GM18858 (cell line): ENCODE data around the gene XIST.
"Not testable (repeated sequence)": the region's sequence is repeated elsewhere in the genome, so short reads cannot be mapped to it uniquely, and the experiment has no call there.

Source experiments
- ATAC-seq: cut with Tn5 transposase; IDR thresholded peaks from one replicate; pipeline ENCODE4 v1.9.1; 2021; ENCODE audit not compliant: unreplicated experiment

Gene XIST

GRCh38 chrX:73852467-73852866 lies at the start of gene XIST:
TSS of gene XIST (minus strand) at chrX:73852714.
- no peak for ATAC-seq

DNA sequence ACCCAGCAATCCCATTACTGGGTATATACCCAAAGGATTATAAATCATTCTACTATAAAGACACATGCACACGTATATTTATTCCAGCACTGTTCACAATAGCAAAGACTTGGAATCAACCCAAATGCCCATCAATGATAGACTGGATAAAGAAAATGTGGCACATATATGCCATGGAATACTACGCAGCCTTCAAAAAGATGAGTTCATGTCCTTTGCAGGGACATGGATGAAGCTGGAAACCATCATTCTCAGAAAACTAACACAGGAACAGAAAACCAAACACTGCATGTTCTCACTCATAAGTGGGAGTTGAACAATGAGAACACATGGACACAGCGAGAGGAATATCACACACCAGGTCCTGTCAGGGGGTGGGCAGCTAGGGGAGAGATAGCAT lies 45.8 kb upstream of the XIST start:
- not testable (repeated sequence) for ATAC-seq

DNA sequence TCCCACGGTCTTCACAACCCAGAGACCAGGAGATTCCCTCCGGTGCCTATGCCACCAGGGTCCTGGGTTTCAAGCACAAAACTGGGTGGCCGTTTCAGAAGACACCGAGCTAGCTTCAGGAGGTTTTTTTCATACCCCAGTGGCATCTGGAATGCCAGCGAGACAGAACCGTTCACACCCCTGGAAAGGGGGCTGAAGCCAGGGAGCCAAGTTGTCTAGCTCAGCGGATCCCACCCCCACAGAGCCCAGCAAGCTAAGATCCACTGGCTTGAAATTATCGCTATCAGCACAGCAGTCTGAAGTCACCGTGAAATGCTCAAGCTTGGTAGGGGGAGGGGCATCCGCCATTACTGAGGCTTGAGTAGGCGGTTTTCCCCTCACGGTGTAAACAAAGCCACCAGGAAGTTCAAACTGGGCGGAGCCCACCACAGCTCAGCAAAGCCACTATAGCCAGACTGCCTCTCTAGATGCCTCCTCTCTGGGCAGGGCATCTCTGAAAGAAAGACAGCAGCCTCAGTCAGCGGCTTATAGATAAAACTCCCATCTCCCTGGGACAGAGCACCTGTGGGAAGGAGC lies 40.1 kb upstream of the XIST start:
- ATAC-seq, result not testable (repeated sequence)

GRCh38 chrX:73882260-73882659 lies 29.7 kb upstream of the XIST start:
- not testable (repeated sequence) for ATAC-seq

GRCh38 chrX:73877687-73878086 lies 25.2 kb upstream of the XIST start:
- no peak for ATAC-seq

DNA sequence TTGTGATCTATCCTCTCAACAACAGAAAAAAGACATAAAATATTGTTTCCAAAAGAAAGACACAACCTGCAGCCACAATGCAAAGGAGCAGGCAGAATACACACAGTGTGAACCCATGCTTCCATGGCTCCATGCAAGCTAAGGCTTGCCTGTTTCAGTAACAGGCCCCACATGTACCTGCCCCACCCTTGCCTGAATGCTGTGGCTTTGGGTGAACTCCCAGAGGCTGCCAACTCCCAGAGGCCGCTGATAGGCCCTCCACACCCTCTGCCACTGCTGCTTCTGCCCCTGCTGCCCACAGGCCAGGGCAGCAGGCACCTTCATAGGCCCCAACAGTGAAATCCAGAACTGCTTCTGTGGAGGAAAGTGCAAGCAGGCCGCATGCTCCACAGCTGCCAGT lies 24.4 kb upstream of the XIST start:
- no peak for ATAC-seq

DNA sequence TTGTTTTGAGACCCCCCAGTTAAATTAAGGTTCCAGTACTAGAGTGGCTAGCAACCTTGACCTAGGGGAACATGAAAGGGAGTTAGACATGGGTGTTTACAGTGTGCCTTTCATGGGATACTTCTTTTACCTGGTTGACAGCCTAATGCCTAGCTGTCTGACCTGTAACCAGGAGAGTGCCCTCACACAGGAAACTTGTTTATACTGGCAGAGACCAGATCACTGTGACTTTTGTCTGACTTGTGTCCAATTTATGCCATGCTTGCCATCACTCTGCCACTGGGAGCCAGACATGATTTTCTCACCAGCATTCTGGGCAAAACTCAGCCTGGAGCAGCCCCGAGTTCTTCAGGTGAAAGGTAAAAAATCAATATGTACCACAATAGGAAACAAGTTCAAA lies 16.4 kb upstream of the XIST start:
- no peak for ATAC-seq

GRCh38 chrX:73867144-73867543 lies 14.6 kb upstream of the XIST start:
- no peak for ATAC-seq

DNA sequence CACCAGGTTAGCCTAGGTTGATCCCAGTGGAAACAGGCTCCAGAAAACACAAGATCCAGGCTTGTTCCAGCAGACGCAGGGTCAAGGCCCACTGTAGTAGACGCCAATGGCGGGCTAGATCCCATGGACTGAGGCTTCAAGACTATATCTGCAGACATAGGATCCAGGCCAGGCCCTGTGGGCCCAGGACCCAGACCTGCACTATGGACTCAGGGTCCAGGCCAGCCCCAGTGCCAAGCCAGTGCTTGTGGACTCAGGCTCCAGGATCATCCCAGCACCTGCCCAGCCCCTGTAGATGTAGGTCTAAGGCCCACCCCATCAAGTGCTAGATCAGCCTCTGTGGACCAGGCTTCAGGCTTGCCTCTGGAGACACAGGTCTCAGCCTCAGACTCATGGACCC lies 11.3 kb upstream of the XIST start:
- ATAC-seq, result no peak

GRCh38 chrX:73863268-73863667 lies 10.8 kb upstream of the XIST start:
- ATAC-seq, result no peak

DNA sequence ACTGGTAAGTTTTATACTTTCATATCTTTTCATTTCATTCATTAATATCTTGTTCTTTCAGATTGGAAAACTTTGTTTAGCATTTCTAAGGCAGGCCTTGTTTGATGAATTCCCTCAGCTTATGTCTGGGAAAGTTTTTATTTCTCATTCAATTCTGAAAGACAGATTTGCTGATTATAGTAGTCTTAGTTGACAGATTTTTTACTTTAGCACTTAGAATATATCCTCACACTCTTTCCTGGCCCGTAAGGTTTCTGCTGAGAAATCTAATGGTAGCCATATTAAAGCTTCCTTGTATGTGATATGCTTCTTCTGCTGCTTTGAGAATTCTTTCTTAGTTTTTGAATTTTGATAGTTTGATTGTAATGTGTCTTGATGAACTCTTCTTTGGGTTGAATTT lies 7.1 kb upstream of the XIST start:
- no peak for ATAC-seq

DNA sequence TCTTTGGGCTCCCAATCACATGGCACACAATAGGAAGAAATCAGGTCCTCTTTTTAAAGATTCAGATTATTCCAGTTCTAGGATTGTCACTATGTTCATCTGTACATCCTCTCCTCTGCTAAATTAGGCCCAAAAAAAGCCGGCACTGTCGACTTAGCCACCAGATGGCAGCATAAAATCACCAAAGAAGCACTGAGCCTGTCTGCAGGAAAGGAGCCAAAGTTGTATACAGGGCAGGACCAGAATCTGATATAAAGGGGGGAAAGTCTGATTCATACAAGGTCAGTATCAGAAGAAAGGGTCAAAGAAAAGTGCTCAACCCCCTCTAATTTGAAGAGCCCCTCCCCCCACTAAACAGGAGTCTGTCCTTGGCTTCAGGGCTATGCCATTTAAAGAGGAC lies 3.0 kb upstream of the XIST start:
- ATAC-seq, result no peak

GRCh38 chrX:73852022-73852421 lies 492 bp downstream of the XIST start:
- ATAC-seq, result no peak

DNA sequence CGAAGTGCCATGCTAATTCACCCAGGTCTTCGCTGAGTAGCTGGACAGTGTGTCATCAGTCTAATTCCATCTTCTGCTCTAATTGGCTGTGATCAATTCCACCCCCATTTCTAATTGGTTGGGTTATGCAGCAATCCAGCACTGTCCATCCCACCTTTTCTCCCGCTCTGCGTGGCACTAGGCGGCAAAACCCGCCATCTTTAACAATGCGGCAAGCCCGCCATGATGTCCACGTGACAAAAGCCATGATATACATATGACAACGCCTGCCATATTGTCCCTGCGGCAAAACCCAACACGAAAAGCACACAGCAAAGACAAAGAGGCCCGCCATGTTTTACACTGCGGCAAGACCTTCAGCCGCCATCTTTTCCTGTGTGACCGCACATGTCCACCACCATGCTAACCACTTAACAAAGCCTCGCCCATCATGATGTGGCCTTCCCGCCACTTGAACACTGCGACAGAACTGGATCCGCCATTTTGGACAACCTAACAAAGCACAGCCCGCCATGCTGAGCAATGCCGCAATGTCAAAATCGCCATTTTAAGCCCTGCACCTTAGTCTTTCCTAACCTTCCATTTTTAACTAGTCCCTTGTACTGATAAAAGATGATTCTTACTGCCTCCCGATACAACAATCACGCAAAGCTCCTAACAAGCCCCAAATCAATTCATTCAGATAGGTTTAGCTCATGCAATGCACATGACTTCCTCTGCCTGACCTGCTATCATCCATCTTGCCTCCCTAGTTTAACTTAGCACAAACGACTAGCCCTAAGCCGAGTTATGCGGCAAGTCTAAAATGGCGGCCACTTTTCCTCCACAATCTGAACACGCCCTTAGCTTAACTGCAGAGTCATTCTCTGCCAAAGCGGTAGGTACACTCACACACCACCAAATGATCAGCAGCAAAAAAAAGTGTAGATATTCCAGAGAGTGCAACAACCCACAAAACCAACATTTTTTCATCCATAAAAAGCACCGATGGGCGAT lies 1.2 kb downstream of the XIST start:
- ATAC-seq, result peak; percentile 81

DNA sequence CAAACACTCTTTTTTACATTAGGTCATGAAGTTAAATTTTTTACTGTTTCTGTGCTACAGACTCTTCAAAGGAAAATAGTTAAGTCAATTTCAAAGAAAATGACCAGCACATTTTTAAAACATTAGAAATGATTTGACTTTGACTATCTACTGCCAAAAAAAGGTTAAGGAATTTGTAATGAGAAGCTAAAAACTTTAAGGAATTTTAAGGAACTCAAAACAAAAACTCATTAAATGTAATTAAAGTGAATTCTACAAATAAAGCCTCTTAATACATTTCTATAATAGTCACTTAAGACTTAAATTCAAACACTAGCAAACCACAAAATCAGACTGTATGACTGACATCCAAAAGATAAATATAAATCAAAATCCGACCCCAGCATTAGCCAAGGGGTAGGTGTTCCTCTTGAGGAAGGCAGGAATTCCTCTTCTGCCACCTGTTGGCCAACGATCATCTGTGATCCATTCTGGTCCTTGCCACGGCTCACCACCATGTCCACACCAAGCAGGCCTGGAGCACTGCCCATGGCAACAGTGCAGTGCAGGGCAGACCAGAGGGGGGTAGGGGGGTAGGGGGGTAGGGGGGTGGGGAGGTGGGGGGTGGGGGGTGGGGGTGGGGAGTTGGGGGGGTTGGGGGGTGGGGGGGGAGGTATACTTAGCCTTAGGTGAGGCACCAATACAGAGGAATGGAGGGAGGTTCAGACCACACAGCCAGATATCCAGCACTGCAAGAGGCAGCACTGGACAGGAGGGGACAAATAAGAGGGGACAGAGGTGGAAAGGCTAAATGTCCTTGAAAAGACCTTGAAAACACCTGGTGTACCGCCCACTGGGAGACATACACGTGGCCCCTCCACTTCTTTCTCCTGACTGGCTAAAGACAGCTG lies 2.1 kb downstream of the XIST start:
- no peak for ATAC-seq

DNA sequence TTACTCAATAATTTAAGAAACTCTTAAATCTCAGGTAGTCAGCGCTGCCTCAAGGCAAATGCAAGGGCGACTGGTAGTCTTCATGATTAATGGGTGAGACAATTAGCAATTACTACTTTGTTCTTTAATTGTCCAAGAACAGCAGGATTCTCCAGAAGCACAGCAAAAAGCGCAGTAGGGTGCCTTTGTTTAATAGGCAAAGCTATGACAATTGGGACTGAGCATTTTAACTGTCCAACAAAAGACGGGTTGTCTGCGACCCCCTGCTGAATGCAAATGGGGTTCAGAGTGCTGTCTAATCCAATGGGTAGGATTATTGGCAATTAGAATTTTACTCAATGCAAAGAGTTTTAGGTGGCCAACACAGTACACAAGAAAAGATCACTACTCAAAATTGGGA lies 3.4 kb downstream of the XIST start:
- no peak for ATAC-seq

DNA sequence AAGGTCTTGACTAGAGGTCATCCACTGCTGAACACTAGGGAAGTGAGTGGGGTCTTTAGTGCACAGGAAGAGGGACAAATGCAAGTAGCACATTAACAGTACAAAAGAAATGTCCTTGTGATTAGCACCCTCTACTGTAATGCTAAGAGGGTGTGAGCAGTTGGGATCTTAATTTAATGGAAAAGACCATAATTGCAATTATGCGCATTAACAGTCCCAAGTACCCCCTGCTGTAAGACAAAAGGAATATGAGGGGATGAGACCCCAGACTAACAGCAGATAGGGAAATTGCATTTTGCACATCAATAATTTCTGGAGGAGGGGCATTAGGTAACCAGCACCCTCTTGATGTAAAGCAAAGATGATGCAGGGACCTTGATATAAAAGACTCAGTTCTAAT lies 4.5 kb downstream of the XIST start:
- ATAC-seq, result no peak

DNA sequence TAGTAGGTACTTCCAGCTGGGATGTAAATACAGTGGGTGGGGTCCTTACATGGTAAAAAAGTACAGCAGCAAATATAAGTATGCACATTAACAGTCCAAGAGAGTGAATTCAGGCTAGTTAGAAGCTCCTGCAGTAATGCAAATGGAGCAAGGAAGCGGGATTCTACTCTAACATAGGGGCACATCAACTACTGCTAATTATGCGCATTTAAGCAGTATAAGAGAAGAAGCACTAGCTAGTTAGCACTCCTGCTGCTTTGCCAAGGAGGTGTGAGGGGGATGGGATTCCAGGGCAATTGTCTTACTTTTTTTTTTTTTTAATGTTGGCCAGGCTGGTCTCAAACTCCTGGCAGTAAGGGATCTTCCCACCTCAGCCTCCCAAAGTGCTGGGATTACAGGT lies 5.4 kb downstream of the XIST start:
- no peak for ATAC-seq

DNA sequence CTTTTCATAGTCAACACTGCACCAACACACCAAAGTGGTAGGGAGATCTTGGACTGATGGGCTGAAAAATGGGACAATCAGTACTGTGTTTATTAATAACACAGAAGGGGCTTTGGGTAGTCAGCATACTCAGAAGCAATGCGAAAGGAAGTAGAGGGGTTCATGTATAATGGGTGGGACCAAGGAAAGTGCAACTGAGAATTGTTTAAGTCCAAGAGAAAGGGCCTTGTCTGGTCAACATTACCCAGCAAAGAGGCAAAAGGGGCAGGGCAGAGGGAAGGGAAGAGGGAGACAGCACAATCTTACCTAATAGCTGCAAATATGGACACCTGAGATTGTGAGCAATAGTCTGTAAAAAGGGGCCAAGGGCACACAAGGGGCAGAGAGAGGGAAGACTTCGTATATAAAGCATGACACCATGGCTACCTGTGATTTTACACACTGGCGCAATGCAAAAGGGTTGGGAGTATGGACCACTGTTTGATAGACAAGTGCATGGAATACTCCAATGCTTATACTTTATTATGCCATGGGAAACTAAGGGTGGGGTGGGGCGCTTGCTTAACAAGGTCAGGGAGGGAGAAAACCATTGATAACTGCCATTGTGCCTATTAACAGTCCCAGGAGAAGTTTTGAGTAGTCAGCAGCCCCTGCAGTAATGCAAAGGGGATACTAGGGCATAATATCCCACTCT lies 9.8 kb downstream of the XIST start:
- ATAC-seq, result no peak

DNA sequence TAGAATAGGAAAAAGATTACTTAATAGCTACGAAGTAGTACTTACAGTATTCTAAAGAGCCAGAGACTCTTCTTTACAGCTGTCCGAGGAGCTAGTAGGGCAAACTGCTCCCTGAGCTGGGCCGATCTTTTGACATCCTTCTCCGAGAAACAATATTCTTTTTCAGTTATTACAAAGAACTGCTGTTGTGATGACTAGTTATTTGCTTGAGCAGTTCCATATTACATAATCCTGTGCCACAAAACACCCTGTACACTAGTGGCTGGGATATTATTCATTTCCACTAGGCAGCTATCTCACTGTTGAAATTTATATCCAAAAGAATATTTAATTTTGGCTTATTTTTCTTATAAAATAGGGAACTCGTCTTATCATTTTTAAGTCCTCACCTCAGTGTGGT lies 11.2 kb downstream of the XIST start:
- no peak for ATAC-seq
